Activated CD4-positive, CD25-positive, alpha-beta regulatory T cell treated with anti-CD3 and anti-CD28 coated beads, Interleukin-2, amount 50 U/mL, for 16 hours (primary cell): ENCODE data around the gene SERPIND1.

ENCODE experiments used
- DNase-seq: peaks from one replicate; pipeline ENCODE4 v3.0.0-alpha.2; 2020; ENCODE audit warnings: low read depth, low spot score

The SERPIND1 gene

DNA sequence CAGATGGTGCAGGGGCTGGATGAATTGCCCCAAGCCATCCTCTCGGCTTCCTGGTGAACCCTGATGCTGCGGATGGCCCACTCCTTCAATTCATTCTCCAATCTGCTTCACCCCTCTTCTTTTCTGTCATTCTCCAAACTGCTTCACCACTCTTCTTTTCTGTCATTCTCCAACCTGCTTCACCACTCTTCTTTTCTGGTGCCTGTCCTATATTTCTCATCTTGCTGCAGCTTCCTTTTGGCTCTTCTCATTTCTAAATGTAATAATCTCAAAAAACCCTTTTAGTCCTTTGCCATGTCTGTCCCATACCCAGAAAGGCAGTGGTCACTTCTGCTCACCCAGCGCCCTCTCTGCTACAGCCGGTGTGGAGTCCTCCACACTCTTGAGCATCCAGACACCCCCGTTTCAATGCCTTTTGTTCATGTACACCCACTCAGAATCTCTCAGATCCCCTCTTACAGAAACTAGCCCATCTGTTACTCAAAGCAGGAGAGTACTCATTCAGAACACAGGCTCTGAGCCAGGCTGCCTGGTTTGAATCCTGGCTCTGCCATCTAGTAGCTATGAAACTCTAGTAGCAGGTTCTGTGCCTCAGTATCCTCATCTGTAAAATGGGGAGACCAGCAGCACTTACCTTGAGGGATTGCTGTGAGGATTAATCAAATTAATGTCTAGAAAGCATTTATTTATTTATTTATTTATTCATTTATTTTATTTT is 14.9 kb downstream of the SERPIND1 start:
- no peak for DNase-seq

DNA sequence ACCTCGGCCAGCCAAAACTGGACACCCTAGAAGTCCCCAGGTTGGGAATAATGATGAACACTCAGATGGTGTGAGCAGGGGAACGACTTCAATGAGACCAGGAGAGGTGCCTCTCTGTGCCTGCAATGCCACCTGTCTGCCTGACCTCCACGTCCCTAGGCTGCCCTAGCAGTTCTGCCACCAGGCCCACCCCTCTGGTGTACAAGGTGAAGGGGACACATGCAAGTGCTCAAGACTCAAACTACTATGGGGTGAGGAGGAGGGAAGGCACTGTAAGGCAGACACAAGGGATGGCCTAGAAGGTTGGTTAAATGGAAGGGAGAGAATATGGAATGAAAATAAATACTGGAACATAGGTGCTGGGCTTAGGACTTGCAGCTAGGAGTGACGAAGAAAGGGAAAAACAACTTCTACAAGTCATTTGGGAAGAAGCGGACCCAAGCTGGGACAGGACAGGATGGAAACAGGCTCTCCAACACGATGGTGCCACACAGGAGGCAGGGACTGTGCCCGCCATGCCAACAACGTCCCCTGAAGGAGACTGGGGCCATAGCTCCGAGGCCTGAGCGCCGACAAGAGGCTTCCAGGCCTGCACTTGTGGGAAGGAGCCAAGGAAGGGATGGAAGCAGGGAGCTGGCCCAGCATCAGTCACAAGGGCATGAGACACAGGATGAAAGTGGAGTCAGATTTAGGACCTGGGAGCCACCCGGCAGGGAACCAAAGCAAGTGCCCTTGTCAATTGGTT is 18.5 kb downstream of the SERPIND1 start:
- no peak for DNase-seq

DNA sequence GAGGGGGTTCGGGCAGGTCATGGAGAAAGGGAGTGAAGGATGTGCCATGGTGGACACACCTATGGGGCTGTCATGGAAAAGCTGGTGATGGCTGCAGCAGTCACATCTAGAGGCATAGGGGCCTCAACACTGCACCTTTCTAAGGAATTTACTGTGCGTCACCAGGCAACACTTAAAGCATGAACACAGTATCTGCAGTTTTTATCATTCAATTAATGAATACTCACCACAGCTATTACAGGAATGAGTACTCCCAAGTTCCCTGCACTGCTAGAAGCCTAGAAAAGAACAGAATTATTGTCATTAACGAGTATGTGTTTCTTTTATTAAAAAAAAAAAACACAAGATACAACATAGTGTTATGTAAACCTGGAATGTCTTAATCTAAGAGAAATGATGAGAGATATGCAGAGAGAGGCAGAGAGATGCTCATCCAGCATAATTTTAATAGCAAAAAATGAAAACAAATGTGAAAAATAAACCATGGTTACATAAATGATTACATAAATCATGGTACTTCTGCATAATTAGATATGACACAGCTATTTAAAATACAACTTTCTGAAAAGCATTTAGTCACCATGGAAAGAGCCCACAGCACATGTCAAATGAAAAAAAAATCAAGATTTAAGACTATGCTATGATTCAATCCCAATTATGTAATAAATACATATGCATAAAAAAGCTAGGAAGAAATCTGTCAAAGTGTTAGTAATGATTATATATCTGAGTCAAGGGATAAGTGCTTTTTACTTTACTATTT is 19.2 kb downstream of the SERPIND1 start:
- DNase-seq, result no peak

DNA sequence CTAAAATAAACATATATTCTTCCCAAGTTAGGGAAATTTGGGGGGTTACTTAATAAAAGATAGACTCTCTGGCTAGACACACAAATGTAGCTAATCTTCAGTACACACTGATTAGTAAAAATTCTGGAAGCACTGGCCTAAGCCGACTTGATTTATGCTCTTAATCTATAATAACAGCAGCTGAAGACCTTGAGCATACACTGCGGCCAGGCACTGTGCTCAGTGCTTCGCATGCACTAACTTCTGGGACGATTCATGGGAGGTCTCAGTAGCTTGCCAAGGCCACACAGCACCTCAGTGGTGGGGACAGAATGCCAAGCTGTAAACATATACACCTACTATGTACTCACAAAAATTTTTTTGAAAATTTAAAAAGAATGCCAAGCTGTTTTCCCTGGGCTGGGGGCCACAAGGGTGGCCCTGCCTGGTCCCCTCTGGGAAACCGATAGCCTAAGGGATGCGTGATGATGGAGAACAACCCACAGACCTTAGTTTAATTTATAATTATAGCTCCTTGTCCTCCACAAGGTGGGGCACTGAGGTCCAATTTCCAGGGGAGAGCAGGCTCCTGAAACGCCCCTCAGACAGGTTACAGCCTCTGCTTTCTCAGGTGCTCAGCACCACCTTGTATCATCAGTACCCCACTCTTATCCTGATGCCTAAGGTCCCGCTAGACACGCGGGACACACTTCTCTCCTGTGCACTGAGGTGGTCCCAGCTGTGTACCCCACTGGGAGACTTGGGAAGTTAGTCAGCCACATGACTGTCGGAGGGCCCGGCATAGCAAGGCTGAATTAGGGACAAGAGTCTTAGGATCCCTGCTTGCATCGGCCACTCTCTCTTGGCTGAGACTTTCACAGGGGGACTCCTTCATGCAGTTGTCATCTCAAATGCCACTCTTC is 20.1 kb downstream of the SERPIND1 start:
- DNase-seq, result no peak

DNA sequence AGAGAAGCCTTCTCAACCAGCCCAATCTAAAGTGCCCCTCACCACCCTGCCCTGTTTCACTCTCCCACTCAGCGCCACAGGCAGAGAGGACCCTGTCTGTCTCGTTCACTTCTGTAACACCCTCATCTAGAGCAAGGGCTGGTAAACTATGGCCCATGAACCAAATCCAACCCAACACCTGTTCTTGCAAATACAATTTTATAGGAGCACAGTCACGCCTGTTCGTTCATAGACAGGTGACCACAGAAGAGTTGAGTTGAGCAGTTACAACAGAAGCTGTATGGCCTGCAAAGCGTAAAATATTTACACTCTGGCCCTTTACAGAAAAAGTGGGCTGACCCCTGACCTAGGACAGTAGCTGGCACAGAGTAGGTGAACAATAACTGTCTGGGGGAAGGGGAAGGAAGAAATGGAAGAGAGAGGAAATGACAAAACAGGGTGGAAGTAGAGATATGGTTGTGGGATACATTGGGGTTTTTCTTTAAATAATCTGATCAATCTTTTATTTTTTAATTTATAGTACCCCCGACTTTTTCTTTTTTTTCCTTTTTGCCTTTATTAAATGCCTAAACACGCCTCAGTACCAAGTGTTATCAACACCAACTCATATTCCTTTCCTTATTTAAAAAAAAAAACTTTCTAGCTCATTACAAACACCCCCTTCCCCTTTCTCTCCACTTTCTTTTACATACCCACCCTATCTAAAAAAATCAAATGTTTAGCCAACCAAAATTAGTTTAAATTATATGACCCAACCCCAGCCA is 20.9 kb downstream of the SERPIND1 start:
- DNase-seq, result no peak

DNA sequence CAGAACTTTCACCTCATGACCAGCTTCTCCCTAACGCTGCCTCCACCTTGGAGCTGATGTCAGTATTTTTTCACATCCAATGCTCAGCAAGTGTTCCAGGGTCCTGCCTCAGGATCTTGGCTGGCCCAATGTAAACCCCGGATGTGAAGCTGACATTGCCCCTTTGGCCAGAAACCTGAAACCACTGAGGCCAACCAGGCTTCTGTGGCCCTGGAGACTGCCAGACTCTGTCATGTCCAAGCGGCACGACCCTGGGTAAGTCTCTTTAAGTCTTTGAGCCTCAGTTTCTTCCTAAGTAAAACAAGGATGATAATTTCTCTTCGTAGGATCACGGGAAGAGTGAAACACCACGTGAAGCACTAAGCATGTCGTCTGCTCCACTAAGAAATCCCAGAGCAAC is 22.8 kb downstream of the SERPIND1 start:
- no peak for DNase-seq

DNA sequence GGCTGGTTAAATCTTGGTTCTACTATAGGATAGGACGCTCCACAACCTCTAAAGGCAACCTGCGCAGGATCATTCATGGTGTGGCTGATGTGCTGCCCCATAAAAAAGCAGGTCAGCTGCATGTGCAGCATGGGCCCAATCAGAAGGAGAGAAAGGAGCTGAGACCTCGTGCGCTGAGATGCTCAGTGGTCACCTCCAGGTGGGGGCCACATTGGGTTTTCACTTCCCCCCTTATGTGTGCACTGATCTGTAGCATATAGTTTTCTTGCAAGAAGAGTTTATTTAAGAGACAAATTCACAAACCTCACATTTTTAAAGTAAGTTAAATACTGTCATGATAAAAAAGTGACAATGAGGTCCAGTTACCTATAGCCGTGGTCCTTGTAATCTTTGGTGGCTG is 24.3 kb downstream of the SERPIND1 start:
- no peak for DNase-seq

DNA sequence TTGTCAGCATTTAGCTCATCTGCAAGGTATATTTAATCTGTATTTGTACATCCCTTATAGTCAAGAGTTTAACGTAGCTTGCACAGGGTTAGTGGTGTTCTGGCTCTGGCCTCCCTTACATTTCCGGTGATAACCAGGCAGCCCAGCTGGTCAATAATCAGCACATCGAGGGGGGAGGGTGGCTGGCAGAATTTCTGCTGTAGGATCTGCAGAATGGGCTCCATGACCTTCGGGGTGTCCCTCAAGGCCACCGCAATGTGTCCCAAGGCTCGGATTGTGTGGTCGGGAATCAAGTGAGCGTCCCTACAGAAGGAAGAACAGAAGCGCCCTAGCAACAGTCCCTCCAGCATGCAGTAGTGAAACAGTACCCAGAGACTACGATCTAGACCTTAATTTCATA is 25.1 kb downstream of the SERPIND1 start:
- no peak for DNase-seq

DNA sequence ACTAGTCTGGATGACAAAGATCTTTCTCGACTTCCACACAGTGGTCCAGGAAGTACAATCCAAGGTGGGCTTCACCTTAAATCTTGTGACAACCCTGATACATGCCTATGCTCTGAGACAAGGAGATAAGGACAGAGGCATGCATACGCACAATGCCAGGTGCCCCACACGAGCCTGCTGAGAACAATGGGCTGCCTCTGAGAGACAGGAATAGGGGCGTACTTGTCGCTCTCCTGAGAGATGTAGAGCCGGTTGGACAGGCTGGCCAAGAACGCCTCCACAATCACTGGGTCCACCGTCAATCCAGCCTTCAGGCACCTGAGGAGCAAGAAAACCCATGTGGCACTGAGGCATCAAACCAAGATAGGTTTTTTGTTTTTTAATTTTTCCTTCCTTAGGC is 25.5 kb downstream of the SERPIND1 start:
- no peak for DNase-seq

DNA sequence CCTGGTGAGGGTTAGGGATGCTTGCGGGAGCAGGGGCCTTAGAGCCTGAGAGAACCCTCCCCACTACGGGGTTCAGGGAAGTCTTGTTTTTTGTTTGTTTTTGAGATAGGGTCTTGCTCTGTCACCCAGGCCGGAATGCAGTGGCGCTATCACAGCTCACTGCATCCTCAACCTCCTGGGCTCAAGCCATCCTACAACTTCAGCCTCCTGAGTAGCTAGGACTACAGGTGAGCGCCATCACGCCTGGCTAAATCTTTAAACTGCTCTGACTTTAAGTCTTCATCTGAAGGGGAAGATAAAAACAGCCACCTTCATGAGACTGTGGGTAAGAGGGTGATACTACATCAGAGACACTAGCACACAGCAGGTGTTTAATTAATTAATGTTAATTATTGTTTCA is 28.5 kb downstream of the SERPIND1 start:
- DNase-seq, result no peak

DNA sequence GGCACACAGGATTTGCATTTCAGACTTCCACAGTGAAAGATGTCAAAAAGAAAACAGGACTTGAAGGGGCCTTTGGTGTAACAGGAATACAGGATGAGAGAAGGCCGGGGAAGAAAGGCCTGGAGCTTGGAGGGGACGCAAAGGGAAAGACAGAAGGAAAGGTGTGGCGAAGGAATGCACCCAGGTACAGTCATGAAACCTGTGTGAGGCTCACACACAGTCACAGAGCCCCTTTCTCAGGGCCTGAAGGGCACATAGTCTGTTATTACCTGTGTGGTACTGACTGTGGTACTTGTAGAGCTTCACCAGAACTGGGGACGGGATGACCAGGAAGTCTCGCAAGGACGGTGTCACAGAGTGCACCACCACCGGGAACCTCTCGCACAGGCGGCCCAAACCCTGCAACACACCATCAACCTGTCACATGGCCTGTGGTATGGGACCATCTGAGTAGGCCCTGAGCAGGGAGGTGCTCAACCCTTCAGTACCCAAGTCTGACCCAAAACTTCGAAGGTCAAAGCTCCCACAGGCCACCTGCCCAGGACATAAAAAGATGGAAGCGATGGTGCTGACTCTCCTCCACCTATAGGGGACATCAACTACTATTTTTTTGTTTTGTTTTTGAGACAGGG is 29.1 kb downstream of the SERPIND1 start:
- DNase-seq, result no peak

DNA sequence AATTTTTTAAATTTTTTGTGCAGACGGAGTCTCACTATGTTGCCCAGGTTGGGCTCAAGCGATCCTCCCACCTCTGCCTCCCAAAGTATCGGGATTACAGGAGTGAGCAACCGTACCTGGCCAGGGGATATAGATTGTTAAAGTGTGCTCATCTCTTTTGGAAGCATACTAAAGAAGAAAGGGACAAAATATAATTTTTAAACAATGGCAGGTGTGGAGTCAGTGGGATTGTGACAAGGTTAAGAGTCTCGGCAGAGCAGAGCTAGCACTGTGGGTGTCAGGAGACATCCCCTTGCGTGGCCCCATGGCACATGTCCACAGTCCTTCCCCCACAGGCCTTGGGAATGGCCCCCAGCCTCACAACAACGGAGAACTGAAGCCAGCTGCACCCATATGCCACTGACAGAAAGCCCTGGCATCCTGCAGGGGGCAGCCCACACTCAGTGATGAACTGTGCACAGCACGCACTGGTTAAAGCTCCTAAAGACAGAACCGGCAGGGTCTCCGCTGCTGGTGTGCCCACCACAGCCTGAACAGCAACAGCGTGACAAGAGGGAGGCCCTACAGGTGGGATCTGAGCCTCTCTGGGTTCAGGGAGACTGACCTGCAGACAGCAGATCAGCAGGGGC is 29.9 kb downstream of the SERPIND1 start:
- no peak for DNase-seq

DNA sequence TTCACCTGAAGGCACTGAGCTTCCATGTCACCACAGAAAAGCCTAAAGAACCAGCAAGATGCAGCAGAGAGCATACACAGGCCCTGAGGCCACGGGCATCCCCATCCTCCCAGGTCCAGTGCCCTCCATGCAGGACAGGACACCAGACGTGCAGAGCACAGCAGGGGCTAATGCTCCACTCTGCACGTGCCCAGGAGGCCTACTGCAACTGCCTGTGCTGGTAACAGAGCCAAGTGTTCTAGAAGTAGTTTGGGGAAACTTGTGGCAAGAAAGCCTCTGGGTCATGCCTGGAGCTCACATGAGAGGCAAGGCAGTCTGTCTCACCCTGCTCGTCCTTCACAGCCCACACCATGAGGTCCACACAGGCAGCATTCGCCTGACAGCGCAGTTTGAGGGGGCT is 30.7 kb downstream of the SERPIND1 start:
- DNase-seq, result no peak

DNA sequence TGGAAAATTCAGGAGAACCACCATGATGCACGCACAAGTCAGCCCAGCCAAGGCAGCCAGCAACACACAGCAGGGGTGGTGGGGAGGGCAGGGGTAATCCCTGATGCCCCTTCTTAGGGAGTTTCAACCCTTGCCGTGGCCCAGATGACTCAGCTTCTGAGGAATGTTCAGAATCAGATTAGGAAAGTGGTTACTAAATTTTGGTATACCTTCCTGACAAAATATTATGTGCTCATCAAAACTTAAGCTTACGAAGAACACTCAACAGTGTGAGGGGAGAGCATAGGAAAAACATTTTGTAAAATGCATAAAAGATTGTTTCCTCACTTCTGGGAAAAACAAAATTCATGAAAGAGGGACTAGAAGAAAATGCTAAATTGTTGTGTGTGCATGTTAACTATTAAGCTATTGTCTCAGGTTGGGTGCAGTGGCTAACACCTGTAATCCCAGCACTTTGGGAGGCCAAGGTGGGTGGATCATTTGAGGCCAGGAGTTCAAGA is 32.1 kb downstream of the SERPIND1 start:
- no peak for DNase-seq

DNA sequence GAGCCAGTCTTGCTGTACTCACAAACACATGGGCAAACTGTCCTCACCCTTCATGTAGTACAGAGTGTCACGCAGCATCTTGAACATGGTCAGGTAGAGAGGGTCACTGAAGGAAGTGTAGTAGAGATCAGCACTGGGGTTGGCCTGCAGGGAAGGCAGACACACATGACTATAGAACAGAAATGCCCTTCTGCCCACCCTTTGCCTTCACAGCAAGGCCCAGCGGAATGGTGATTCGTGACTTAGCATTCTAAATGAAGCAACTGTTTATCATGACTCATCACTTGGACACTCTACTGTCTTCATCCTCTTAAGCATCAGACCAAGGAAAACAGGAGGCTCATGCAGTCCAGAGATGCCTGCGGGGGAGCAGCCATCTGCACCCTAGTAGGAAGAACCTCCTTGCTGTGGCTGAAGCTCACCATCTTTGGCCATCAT is 33.4 kb downstream of the SERPIND1 start:
- DNase-seq, result no peak

DNA sequence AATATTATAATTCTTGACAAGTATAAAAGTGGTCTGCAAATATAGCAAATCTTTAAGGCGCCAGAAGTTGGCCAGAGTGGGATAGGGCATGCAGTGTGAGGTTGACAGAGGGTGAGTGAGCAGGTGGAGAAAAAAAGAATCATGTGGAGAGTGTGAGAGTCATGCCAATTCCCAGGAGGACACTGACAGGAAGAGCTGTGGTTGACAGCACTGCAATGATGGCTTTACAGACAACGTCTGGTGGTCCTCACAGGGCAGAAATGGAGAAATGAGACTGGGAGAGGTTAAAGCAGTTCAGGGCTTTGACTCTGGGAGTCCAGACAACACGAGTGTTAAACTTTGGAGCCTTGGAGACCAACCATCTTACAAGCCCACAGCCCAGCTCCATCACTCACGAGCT is 34.9 kb downstream of the SERPIND1 start:
- no peak for DNase-seq

DNA sequence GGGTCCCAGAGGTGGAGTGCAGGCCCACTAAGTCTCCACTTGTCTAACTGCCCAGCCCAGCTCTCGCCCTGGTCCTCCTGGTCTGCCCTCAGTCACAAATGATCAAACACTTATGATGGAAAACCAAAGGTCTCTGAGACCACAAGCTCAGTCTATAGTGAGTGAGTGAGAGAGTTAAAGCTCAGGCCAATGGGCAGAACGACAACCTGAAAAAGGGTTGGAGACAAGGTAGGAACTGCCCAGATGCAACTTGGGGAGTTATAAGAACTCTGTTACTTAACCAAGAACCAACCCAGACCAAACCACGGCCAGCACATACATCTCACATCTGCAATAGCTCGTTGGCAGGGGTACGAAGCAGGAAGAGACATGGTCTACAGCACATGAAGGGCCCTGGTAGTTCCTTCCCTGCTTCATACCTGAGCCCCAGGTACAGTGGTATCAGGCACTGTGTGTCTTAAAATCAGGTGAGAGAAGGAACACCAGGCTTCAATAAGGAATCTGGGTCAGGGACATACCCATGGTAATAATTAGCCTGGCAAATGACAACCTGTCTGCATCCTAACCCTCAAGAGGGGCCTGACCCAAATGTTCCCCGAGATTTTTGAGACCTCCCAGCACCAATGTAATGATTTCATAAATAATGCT is 35.7 kb downstream of the SERPIND1 start:
- no peak for DNase-seq

DNA sequence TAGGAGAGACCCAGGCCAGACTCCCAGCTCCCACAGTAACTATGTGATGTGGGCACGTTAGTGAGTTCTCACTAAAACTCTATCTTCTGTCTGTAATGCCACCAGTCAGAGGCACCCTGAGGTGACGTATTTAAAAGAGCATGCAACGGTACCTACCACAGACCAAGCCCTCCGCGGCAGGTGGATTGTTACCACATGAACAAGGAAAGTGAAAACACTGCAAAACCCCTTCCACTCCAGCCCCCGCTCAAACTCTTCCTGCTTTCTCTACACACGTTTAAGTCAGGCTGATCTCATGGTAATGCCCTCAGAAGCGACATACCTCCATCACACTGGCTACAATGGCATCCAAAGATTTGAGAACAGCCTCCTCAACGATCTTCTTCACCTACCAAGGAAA is 36.7 kb downstream of the SERPIND1 start:
- no peak for DNase-seq

DNA sequence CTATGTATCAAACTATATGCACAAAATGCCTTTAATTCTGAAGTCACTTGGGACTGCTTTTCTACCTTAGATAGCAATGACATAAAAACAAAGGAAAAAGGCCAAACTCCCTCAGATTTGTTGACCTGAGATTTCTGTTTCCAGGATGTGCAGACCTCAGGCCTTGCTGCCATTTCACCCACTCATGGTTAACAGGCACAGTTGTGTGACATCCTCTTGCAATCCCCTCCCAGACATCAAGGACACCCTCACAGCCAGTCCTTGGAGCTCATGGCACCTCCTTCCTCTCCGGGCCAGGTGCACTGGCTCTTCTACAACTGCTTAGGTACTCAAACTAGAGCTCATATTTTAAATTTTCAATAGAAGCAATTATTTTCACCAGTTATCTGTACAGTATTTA is 37.3 kb downstream of the SERPIND1 start:
- DNase-seq, result no peak
